LNCAP (cell line): ENCODE results near the gene TMEM170B.

Experiments
- CTCF ChIP-seq: fragments of 450-650 bp; IDR thresholded peaks from 2 replicates; pipeline ENCODE4 v1.5.1; 2017; ENCODE audit warnings: mild to moderate bottlenecking

The TMEM170B gene

GRCh38 chr6:11534561-11534960 is 3.0 kb upstream of the TMEM170B start:
- TF ChIP-seq CTCF: no peak

GRCh38 chr6:11535801-11536230 is 1.7 kb upstream of the TMEM170B start:
- no peak for TF ChIP-seq CTCF

- TF ChIP-seq CTCF: no peak
These were observed 754 bp upstream of the TMEM170B start for GRCh38 chr6:11536795-11537194.

DNA sequence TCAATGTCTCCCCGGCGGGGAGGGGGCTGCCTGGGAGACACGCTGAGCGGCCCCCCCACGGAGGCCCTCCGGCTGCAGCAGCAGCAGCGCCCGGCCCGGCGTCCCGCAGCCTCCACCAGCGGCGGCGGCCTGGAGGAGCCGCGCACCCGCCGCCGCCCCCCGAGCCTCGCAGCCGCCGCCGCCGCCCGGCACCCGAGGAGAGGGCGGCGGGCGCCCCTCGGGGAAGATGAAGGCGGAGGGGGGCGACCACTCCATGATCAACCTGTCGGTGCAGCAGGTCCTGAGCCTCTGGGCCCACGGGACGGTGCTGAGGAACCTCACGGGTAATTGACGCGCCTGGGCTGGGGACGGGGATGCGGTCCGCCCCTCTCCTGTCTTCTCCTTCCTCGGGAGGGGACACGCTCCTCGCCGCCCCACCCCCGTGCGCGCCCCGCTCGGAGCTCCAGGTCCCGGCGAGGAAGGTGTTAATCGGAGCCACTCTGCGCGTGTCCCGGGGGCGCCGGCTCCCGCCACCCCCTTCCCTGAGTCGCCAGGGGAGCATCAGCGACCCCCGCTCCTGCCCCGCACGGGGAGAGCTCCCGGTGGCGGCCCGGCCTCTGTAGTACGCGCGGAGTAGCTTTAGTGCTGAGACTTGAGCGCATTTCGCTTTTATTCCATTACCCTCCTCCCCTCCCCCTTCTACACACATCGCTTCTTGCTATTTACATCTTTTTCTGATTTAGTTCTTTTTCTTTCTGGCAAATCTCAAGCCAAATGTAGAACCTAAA is 686 bp downstream of the TMEM170B start:
- TF ChIP-seq CTCF: no peak

GRCh38 chr6:11538819-11539468 is 1.4 kb downstream of the TMEM170B start:
- TF ChIP-seq CTCF: no peak

GRCh38 chr6:11542863-11543262 is 5.3 kb downstream of the TMEM170B start:
- no peak for TF ChIP-seq CTCF

DNA sequence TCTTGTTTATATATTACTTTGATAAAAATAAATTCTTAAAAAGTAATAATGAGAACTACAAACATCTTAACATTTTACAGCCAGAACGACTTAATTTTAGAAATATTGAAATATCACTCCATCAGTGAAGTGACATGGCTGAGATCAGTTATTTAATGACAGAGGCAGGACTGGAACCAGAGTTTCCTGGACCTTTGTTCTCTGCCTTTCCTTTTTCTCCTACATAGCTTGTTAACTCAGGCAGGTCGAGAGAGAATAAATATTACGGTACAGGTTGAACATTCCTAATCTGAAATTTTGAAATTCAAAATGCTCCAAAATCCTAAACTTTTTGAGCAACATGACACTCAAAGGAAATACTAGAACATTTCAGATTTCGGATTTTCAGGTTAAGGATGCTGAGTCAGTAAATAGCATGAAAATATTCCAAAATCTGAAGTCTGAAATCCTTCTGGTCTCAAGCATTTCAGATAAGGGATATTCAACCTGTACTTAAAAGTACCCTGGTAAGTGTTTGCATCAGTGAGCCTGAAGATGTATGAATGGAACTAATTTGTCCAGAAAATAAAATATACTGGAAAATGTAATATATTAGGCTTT is 6.5 kb downstream of the TMEM170B start:
- no peak for TF ChIP-seq CTCF
